HepG2 (cell line): Measurements from ENCODE around the gene LIPC. TPM values are rescaled to one million over a fixed set of nuclear protein-coding genes. Genes with fewer than 3 reads are reported as not detected.
A peak's percentile ranks its signal among the peaks of the same experiment; 100 is the strongest.

ENCODE experiments used
- ATAC-seq: fragments of 200-7000 bp; cut with Tn5 transposase; 3 replicates; pipeline ENCODE4 v1.9.1; 2020; ENCODE audit warnings: mild to moderate bottlenecking, moderate library complexity
- BruUV-seq: library from RNA; stranded (reverse); fragments of 400-500 nt; replicated peaks from 2 replicates; lab custom pipeline; 2021; lab: Mats Ljungman, UMichigan
- CTCF ChIA-PET: fragments of 300-600 bp; formaldehyde crosslinking; extraction: SDS; loops from one replicate; lab custom pipeline; 2021; ENCODE audit warnings: low total read pairs, inconsistent platforms, low intra/inter-chr PET ratio; lab: Yijun Ruan, JAX
- POLR2A ChIA-PET: fragments of 350-600 bp; sonication (Branson Sonifier 250); formaldehyde crosslinking; loops from one replicate; lab custom pipeline; 2020; ENCODE audit warnings: antibody characterized with exemption, inconsistent platforms; lab: Yijun Ruan, JAX
- DNase-seq: peaks from one replicate; pipeline ENCODE4 v3.0.0-alpha.2; 2015; ENCODE audit warnings: low spot score
- FAIRE-seq: peaks from 3 replicates; lab custom pipeline; 2011; peaks lifted over from hg19 to GRCh38; lab: Jason Lieb, UNC
- H2AFZ ChIP-seq: one replicate; pipeline ENCODE4 v1.6.1; 2011; ENCODE audit warnings: low read length, inconsistent platforms
- H3K27ac ChIP-seq: fragments of 300-600 bp; 3 replicates; pipeline ENCODE4 v1.8.0; 2011; ENCODE audit warnings: mixed run types, mild to moderate bottlenecking, mixed read lengths, low read length, inconsistent platforms; ENCODE audit not compliant: insufficient read depth; ENCODE audit errors: extremely low read length
- H3K27me3 ChIP-seq, 2 experiments: fragments of 200-600 bp in 1 of 2; 2 replicates in 1 of 2; 3 replicates in 1 of 2; pipeline versions ENCODE4 v1.6.0 to v1.8.0; 2011; ENCODE audit warnings: low read length in 2 of 2, mild to moderate bottlenecking in 2 of 2, moderate library complexity in 2 of 2, inconsistent platforms in 1 of 2; ENCODE audit not compliant: insufficient read depth in 2 of 2, control insufficient read depth in 1 of 2
- H3K36me3 ChIP-seq, 2 experiments: fragments of 200-600 bp in 1 of 2; replicated peaks in 1 of 2; 2 replicates in 1 of 2; 3 replicates in 1 of 2; pipeline versions ENCODE4 v1.5.1 to v1.8.0; 2011; ENCODE audit warnings: low read length in 2 of 2, inconsistent platforms in 1 of 2; ENCODE audit not compliant: insufficient read depth in 2 of 2, control insufficient read depth in 1 of 2
- H3K4me1 ChIP-seq: 2 replicates; pipeline ENCODE4 v1.5.1; 2012; ENCODE audit warnings: low read length, inconsistent platforms; ENCODE audit not compliant: insufficient read depth
- H3K4me2 ChIP-seq: 2 replicates; pipeline ENCODE4 v1.6.0; 2011; ENCODE audit warnings: low read depth, low read length, inconsistent platforms
- H3K4me3 ChIP-seq, 3 experiments: fragments of 200-600 bp in 1 of 3; sonication (generic), shearing (Covaris generic) in 1 of 3; replicated peaks in 1 of 3; 2 replicates each; pipeline ENCODE4 v1.5.1; 2011 to 2016; ENCODE audit warnings: low read length in 3 of 3, inconsistent platforms in 2 of 3, low read depth in 2 of 3, mild to moderate bottlenecking in 2 of 3, control low read depth in 1 of 3, mixed read lengths in 1 of 3; ENCODE audit not compliant: insufficient read depth in 1 of 3
- H3K79me2 ChIP-seq: one replicate; pipeline ENCODE4 v1.6.1; 2011; ENCODE audit warnings: low read length, inconsistent platforms; ENCODE audit not compliant: insufficient read depth
- H3K9ac ChIP-seq: 2 replicates; pipeline ENCODE4 v1.6.0; 2011; ENCODE audit warnings: mild to moderate bottlenecking, low read depth, low read length, inconsistent platforms; ENCODE audit not compliant: insufficient read depth
- H3K9me3 ChIP-seq: 2 replicates; pipeline ENCODE4 v1.5.1; 2012; ENCODE audit warnings: mild to moderate bottlenecking, low read length
- H4K20me1 ChIP-seq: 2 replicates; pipeline ENCODE4 v1.6.0; 2011; ENCODE audit warnings: inconsistent platforms, mild to moderate bottlenecking, low read length, moderate library complexity; ENCODE audit not compliant: insufficient read depth
- CBX5 ChIP-seq: sonication (generic); formaldehyde crosslinking; IDR thresholded peaks from 2 replicates; pipeline ENCODE4 v1.4.0; 2020; ENCODE audit warnings: missing genetic modification reagents, borderline replicate concordance
- NFIC ChIP-seq: IDR thresholded peaks from 2 replicates; pipeline ENCODE4 v1.6.1; 2012; ENCODE audit warnings: mild to moderate bottlenecking, low read length, inconsistent platforms
- ZNF317 ChIP-seq: sonication (generic); formaldehyde crosslinking; IDR thresholded peaks from 2 replicates; pipeline ENCODE4 v1.5.0; 2020; ENCODE audit warnings: mild to moderate bottlenecking, missing genetic modification reagents
- ZNF335 ChIP-seq: sonication (generic); formaldehyde crosslinking; IDR thresholded peaks from 2 replicates; pipeline ENCODE4 v1.4.0; 2020; ENCODE audit warnings: missing genetic modification reagents
- ZNF501 ChIP-seq: sonication (generic); formaldehyde crosslinking; IDR thresholded peaks from 2 replicates; pipeline ENCODE4 v1.5.1; 2020; ENCODE audit warnings: mild to moderate bottlenecking, moderate library complexity, missing genetic modification reagents
- WGBS: methylation state at CpG from one replicate; pipeline ENCODE4 v1.1.6; 2017; ENCODE audit warnings: low lambda C conversion rate; 5-methylcytosine and 5-hydroxymethylcytosine counted together
- in situ Hi-C: cut with HindIII; loops from 2 replicates; pipeline ENCODE4 v1.10.0; 2017; ENCODE audit warnings: low pct_unique_long_range_greater_than_20kb; ENCODE audit not compliant: extremely low pct_ligation_motif_present
- intact Hi-C: fragments of 100-400 bp; cut with micrococcal nuclease; formaldehyde crosslinking; loops from one replicate; pipeline ENCODE4 v1.10.0; 2022; ENCODE audit not compliant: unreplicated experiment
- polyA plus RNA-seq, 8 experiments: library from polyadenylated mRNA; depleted of rRNA in 3 of 8; stranded (reverse) in 7 of 8; unstranded in 1 of 8; fragments of >200 nt; fragmentation: Illumina TruSeq in 4 of 8; extraction: Trizol in 4 of 8; gene quantifications; 2 replicates each; pipeline versions ENCODE4 v1.2.1 to v1.2.3, GENCODE V29; 2011 to 2016; ENCODE audit warnings: low read depth in 4 of 8, missing spikeins in 1 of 8, mixed read lengths in 1 of 8; ENCODE audit not compliant: insufficient read depth in 1 of 8
- total RNA-seq, 5 experiments: library from RNA; depleted of rRNA; stranded (reverse); fragments of >200 nt; fragmentation: Illumina TruSeq; extraction: Trizol; gene quantifications; 2 replicates each; pipeline ENCODE4 v1.2.3, GENCODE V29; 2016; ENCODE audit warnings: low read depth in 1 of 5
- TF ChIP-seq, protein P1 (sequence below): sonication (generic); formaldehyde crosslinking; IDR thresholded peaks from 2 replicates; pipeline ENCODE4 v1.4.0; 2020; ENCODE audit warnings: missing genetic modification reagents

The LIPC gene
- total and polyA plus RNA-seq, 2 of the 13 experiments (the other 11 are each of a cell fraction or from before 2014, with no cell fraction given) = 26.0 to 38.0 TPM

- ATAC-seq = no peak
- H3K36me3 ChIP-seq = no peaks in the 10 kb centered on the region; a peak in 1 of 5 replicates
- peak overlapping the region; percentile 78 for H3K27ac ChIP-seq
- H3K9me3 ChIP-seq = no peaks in the 10 kb centered on the region
- POLR2A ChIA-PET = interaction anchor here (1.0 to 3.8 kb wide), 5 partner anchors 18 to 221 kb away, joined by 3 to 34 read pairs (median 12); partner anchors contain the start of gene ADAM10
- H4K20me1 ChIP-seq = no peaks in the 10 kb centered on the region
- no peak overlapping the region for H3K4me3 ChIP-seq
- H3K79me2 ChIP-seq = no peaks in the 10 kb centered on the region
- BruUV-seq = no TSS peak
- DNase-seq = no peak
- no peak for TF ChIP-seq ZNF317
- TF ChIP-seq, all 625 proteins: peak for 0
- intact Hi-C loops = loop anchor here (5.0 kb wide), 1 partner anchor 62 kb away; no protein-coding TSS in a partner anchor
- CTCF ChIA-PET = no interaction called here
- in situ Hi-C loops = loop anchor here (10.0 kb wide), 1 partner anchor 54 kb away; no protein-coding TSS in a partner anchor
- Histone ChIP-seq H3K4me2 (peak overlapping the region; percentile 65; the same call in 1 of the 2 replicates), H3K9ac (no peak overlapping the region), H3K27me3 (no peaks in the 10 kb centered on the region), H3K4me1 (peaks cover 60% of the 10 kb centered on the region), H2AFZ (no peak overlapping the region)
- FAIRE-seq = no peak
- 92% methylated on average over 2 of the region's 2 CpGs for WGBS
Measured at GRCh38 chr15:58529041-58529440, 97.2 kb downstream of the LIPC start.

DNA sequence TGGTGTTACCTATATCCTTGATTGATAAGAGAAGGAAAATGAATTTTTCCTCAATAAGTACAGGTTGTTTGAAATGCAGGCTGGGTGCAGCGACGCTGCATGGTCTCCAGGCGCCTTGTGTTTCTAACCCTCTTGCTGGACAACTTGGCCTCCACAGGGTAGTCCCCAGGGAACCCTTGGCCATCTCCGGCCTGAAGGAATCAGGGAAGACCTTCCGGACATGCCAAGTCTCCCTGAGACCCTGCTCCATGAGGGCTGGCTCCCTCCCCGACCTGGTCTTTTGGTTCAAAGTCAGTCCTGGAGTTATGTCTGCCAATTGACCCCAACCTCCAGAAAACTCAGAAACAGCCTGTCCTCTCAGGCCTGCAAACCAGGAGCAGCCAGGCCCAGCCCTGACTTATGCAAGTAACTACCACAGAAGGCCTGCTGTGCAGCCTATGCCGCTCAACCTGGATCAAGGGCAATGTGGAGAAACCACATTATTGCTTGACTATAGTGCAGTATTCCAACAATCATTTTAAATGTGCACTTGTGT lies 98.3 kb downstream of the LIPC start:
- no peaks in the 10 kb centered on the region; a peak in 1 of 5 replicates for H3K36me3 ChIP-seq
- no peaks in the 10 kb centered on the region for H3K27me3 ChIP-seq
- no peak overlapping the region for H3K4me3 ChIP-seq
- H3K9ac ChIP-seq = no peak overlapping the region
- no peak for ATAC-seq
- intact Hi-C loops = no loop called here
- H3K4me2 ChIP-seq = no peak overlapping the region
- H4K20me1 ChIP-seq = no peaks in the 10 kb centered on the region
- in situ Hi-C loops = loop anchor here (5.0 kb wide), 1 partner anchor 52 kb away; no protein-coding TSS in a partner anchor
- 96% methylated on average over 4 of the region's 7 CpGs for WGBS
- ChIA-PET POLR2A (interaction anchor here (0.6 to 2.4 kb wide), 2 partner anchors 17 to 198 kb away, joined by 3 to 12 read pairs; no protein-coding TSS in a partner anchor), CTCF (no interaction called here)
- no TSS peak for BruUV-seq
- FAIRE-seq = no peak
- H3K27ac ChIP-seq = no peak overlapping the region
- no peak for TF ChIP-seq ZNF335 (CRISPR knock-in tag)
- no peak for TF ChIP-seq CBX5 (CRISPR knock-in tag)
- TF ChIP-seq, protein P1, sequence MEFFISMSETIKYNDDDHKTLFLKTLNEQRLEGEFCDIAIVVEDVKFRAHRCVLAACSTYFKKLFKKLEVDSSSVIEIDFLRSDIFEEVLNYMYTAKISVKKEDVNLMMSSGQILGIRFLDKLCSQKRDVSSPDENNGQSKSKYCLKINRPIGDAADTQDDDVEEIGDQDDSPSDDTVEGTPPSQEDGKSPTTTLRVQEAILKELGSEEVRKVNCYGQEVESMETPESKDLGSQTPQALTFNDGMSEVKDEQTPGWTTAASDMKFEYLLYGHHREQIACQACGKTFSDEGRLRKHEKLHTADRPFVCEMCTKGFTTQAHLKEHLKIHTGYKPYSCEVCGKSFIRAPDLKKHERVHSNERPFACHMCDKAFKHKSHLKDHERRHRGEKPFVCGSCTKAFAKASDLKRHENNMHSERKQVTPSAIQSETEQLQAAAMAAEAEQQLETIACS (CRISPR knock-in tag) = no peak
- TF ChIP-seq NFIC = no peak
- no peak for TF ChIP-seq ZNF501 (CRISPR knock-in tag)
- H3K9me3 ChIP-seq = no peaks in the 10 kb centered on the region
- H3K4me1 ChIP-seq = peaks cover 63% of the 10 kb centered on the region
- H2AFZ ChIP-seq = no peak overlapping the region
- no peak for DNase-seq
- H3K79me2 ChIP-seq = no peaks in the 10 kb centered on the region
